Activated T-helper 1 cell treated with anti-CD3 and anti-CD28 coated beads, Interleukin-2, amount 50 U/mL, for 16 hours (primary cell): ENCODE measurements around the gene NPSR1.
"Not testable (repeated sequence)": the region's sequence is repeated elsewhere in the genome, so short reads cannot be mapped to it uniquely, and the experiment has no call there.

ENCODE experiments used
- DNase-seq, 2 donors: peaks; one replicate each; pipeline ENCODE4 v3.0.0-alpha.2; 2020; ENCODE audit warnings: low read depth in 1 of 2, low spot score in 1 of 2

NPSR1 gene

GRCh38 chr7:34832020-34832419 is 174.0 kb downstream of the NPSR1 start:
- DNase-seq: no peak

GRCh38 chr7:34835901-34836600 is 178.0 kb downstream of the NPSR1 start:
- no peak for DNase-seq

GRCh38 chr7:34837316-34837715 is 179.3 kb downstream of the NPSR1 start:
- DNase-seq: no peak

GRCh38 chr7:34837801-34838201 is 179.8 kb downstream of the NPSR1 start:
- no peak for DNase-seq

- no peak for DNase-seq
Observed at GRCh38 chr7:34838329-34838728, 180.3 kb downstream of the NPSR1 start.

GRCh38 chr7:34839645-34840044 is 181.6 kb downstream of the NPSR1 start:
- DNase-seq: no peak

- DNase-seq: no peak
Observed at GRCh38 chr7:34840176-34840785, 182.3 kb downstream of the NPSR1 start.

- no peak for DNase-seq
Observed at GRCh38 chr7:34841326-34841725, 183.3 kb downstream of the NPSR1 start.

GRCh38 chr7:34842782-34843181 is 184.8 kb downstream of the NPSR1 start:
- DNase-seq: no peak

GRCh38 chr7:34844406-34844805 is 186.4 kb downstream of the NPSR1 start:
- DNase-seq: no peak

GRCh38 chr7:34844936-34845665 is 187.1 kb downstream of the NPSR1 start:
- no peak for DNase-seq

GRCh38 chr7:34845666-34846361 is 187.8 kb downstream of the NPSR1 start:
- DNase-seq: no peak

GRCh38 chr7:34846976-34847375 is 189.0 kb downstream of the NPSR1 start:
- no peak for DNase-seq

- DNase-seq: no peak
Observed at GRCh38 chr7:34848670-34849069, 190.7 kb downstream of the NPSR1 start.

- DNase-seq: no peak
Observed at GRCh38 chr7:34849163-34849960, 191.3 kb downstream of the NPSR1 start.

GRCh38 chr7:34849986-34850385 is 192.0 kb downstream of the NPSR1 start:
- no peak for DNase-seq

GRCh38 chr7:34850681-34851080 is 192.7 kb downstream of the NPSR1 start:
- no peak for DNase-seq

GRCh38 chr7:34851431-34851830 is 193.4 kb downstream of the NPSR1 start:
- no peak for DNase-seq

GRCh38 chr7:34858444-34858843 is 200.4 kb downstream of the NPSR1 start:
- not testable (repeated sequence) for DNase-seq

GRCh38 chr7:34859281-34859680 is 201.3 kb downstream of the NPSR1 start:
- not testable (repeated sequence) for DNase-seq

GRCh38 chr7:34866222-34866621 is 208.2 kb downstream of the NPSR1 start:
- not testable (repeated sequence) for DNase-seq
